A204.1 (cell line): ENCODE data around the gene CBLN4.

Experiments used
- FAIRE-seq: peaks from 2 replicates; lab custom pipeline; 2012; peaks lifted over from hg19 to GRCh38; lab: Jason Lieb, UNC

CBLN4 gene

GRCh38 chr20:56005389-56005715 is at the start of gene CBLN4:
Gene CBLN4, minus strand, starts transcription at chr20:56005519. Its CDS starts 1,348 bp downstream, at chr20:56004171.
- FAIRE-seq: no peak

GRCh38 chr20:56043227-56043626 is 37.9 kb upstream of the CBLN4 start:
- no peak for FAIRE-seq

- FAIRE-seq: no peak
Measured at GRCh38 chr20:56032251-56032650, 26.9 kb upstream of the CBLN4 start.

GRCh38 chr20:56018716-56019115 is 13.4 kb upstream of the CBLN4 start:
- no peak for FAIRE-seq

- no peak for FAIRE-seq
Measured at GRCh38 chr20:56018194-56018593, 12.9 kb upstream of the CBLN4 start.

DNA sequence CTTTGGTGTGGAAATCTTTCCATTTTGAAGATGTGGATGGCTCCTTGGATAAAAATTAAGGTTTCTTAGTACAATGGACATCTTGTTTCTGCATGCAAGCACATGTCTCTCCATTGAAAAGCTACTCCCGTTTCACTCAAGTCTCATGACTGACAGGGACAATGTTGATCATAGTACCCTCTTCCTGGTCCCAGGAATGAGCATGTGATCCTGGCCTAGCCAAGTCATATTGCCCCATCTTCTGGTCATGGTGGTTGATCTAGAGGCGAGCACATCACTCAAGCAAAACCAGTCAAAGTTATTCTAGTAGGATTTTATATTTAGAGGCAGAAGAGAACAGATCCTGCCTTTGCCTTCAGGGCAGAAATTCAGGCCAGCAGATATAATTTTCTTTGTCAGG is 12.2 kb upstream of the CBLN4 start:
- FAIRE-seq: no peak

- no peak for FAIRE-seq
Measured at GRCh38 chr20:56014998-56015397, 9.7 kb upstream of the CBLN4 start.

GRCh38 chr20:56014151-56014550 is 8.8 kb upstream of the CBLN4 start:
- FAIRE-seq: no peak

- no peak for FAIRE-seq
Measured at GRCh38 chr20:56004611-56005388, 519 bp downstream of the CBLN4 start.

- FAIRE-seq: no peak
Measured at GRCh38 chr20:56004007-56004406, 1.3 kb downstream of the CBLN4 start.

DNA sequence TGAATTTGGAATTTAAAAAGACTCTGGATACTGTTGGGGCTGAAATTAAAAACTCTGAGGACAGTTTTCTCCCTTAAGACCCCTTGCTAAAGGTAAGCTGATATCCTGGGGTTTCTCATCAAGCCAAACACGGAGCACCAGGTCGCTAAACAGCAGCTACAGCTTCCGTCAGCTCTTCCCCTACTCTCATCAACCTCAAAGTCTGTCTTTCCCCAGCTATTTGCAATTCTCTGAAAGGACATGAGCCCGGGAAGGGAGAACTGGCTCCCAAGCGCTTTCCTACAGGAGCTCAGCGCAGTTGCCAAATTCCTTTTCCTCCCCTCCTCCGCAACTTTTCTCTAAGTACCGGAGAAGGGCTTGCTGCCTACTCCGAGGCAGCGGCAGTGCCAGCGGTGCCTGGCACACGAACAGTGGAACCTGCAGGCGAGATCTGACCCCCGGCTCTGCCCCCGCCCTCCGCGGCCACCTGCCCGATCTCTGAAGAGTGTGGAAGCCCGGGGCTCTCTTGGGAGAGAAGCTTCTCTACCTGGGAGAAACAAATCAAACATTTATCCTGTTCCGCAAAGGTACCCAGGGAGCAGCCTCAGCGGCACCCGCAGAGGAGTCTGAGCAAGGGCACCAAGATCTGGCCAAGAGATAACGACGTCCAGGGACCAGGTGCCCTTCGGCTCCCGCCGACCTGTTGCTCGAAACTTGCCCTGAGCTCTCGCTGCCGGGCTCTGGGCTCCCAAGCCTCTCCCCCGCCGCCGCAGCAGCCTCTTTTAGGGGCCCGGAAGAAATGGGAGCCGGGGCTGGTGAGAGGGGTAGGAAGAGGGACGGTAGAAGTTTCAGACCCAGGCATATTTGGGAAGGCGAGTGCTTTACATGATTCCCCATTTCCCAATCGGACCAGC is 2.2 kb downstream of the CBLN4 start:
- FAIRE-seq: no peak

DNA sequence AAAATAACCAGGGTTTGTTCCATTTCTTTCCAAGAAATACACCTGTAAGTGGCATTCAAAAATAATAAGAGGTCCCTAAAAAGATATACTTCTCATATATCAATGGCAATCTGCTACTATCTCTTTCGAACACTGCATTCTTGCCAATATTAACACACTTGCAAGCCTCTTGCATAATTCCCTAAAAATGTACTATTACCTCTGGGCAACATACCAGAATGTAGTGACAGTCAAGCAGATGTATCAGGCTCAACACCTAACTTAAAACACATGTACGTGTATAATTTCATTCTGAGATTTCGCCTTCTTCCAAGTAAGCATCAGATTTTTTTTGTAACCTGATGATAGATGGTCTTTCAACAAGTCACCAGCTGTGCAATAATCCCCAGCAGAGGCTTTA is 3.4 kb downstream of the CBLN4 start:
- FAIRE-seq: no peak

- no peak for FAIRE-seq
Measured at GRCh38 chr20:56001106-56001785, 4.1 kb downstream of the CBLN4 start.

GRCh38 chr20:55978550-55978949 is 26.8 kb downstream of the CBLN4 start:
- no peak for FAIRE-seq

DNA sequence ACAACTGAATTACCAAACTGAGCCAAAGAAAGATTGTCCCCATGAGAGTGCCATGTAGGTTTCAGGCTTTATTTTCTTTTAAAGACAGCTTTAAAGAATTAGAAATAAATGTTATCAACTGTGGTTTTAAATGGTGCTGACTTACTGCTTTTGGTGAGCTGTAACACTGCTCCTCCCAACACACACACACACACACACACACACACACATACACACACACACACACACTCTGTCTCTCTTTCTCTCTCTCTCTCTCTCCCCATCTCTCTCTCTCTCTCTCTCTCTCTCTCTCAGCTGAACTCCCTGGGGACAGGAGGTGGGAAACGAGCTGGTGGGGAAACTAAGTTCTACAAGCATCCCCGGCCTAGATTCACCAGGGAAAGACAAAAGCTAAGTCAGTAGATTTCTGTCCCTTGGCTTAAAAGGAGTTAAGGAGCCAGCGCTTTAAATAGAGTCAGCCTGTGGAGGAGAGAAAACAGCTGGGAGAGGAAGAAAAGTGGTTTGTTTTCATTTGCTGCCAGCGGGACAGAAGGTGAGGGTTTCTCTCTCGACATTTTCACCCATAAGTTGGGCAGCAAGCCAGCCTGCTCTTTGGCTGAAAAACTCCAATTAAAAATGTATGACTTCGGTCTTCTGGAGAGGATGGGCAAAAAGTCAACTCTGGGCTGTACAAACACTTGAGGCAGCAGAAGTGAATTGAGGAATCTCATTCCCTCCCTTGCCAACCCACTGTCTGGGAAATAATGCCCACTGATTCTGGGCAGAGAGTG is 27.4 kb downstream of the CBLN4 start:
- no peak for FAIRE-seq

DNA sequence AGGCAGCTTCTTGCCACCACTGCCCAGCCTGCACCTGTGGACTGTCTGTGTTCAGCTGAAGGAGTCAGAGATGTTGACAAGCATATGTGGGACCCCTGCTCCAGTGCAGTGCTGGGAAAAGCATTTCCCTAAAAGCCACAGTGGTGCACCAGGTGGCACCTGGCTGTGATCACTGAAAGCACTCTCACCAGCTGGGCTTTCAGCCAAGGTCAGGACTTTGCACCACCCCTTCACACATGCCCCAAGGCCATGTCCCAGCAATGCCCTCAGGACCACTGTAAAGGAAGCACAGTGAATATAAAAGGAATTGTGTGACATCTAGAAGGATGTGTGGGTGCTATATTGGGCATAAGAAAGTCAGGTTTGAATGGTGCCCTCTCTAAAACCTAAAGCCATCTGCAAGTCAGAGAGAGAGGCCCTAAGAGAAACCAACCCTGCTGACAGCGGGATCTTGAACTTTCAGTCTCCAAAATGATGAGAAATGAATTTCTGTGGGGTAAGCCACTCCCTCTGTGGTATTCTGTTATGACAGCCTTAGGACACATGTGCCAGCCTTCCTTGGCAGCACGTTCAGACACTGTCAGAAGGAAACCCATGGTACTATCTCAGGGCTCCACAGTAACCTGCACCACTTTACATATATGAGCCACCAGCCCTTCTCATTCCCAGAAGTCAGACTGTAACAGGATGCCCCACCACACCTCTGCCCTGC is 30.7 kb downstream of the CBLN4 start:
- no peak for FAIRE-seq

DNA sequence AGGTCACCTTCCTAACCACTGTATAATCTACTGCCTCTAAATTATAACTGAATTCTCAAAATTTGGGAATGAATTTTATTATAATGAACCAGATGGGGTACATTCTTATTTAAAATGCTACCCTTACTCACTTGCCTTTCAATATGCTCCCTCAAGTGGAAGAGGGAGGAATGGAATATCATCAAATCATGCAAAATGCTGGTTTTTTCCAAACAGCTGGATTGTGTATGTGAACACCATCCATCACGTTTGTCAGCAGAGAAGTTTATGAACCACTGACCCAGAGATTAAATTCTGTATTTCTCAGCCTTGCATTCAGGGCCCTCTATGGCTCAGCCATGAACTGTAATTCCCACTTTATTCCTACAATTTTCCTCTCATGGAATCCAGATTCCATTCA is 40.5 kb downstream of the CBLN4 start:
- no peak for FAIRE-seq

DNA sequence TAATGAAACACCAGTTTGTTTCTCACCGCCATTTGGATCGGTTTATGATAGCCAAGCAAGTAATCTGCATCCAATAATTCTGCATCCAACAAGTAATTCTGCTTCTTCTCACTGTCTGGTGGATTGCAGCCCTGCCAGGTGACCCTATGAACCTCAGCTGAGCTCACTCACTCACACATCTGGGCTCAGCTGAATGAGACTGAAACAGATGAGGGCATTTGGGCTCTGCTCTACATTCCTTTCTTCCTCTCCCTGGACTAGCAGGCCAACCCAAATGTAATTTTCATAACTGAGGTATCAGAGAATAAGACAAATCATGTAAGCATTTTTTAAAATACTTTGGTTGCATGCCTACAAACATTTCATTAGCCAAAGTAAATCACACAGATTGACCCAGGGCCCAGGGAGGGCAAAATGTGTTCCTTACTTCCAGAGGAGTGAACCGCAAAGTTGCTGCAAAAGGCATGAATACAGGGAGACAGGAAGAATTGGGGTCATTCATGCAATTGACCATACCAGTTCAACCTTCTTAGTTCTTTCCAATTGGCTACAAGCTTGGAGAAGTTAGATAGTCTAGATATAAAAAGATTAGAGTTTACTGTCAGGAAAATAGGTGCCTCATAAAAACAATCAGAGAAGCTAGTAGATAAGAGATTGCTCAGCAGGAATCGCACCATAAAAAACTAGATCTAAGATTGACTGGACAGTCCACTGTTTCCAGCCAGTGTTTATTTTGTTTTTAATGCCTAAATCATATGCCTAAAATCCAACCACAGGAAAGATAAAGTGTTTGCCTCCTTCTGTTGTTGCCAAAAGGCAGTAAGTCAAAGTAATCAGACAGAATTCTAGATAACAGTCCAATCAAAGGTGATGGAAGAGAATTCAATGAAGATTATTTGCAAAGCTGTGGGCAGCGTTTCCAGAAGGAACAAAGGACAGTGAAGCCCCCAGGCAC is 43.7 kb downstream of the CBLN4 start:
- no peak for FAIRE-seq

GRCh38 chr20:55953201-55953600 is 52.1 kb downstream of the CBLN4 start:
- no peak for FAIRE-seq

DNA sequence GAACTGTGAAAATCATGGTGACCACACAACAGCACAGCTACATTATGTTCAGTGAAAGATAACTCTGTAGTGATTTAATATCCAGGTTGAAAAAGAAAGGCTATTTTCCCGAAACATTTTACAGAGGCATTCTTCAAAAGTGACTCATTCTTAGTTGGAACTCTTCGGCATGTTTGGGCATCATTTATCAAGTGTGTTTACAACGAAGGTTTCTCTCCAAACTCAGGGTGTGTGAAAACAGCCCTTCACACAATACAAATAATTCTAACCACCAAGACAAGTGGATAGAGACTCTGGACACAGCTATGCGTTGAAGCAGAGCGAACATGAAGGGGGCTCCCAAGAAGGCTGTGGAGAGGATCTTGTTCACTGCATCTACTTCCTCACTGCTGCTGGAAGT is 57.6 kb downstream of the CBLN4 start:
- FAIRE-seq: no peak
